Trophoblast cell (in vitro differentiated cells and primary cell): ENCODE data around the gene BCAS4.

Experiments used
- DNase-seq, 2 donors: peaks; one replicate each; pipeline ENCODE4 v3.0.0-alpha.2; 2016
- H2AFZ ChIP-seq: 2 replicates; pipeline ENCODE4 v1.6.1; 2013; ENCODE audit warnings: low read length, moderate library complexity, mild to moderate bottlenecking; ENCODE audit not compliant: insufficient read depth, poor library complexity
- H2AK5ac ChIP-seq: 2 replicates; pipeline ENCODE4 v1.6.1; 2013; ENCODE audit warnings: mild to moderate bottlenecking, low read length
- H2BK120ac ChIP-seq: 2 replicates; pipeline ENCODE4 v1.6.1; 2013; ENCODE audit warnings: low read length, mild to moderate bottlenecking, moderate library complexity; ENCODE audit not compliant: insufficient read depth, poor library complexity
- H2BK12ac ChIP-seq: 2 replicates; pipeline ENCODE4 v1.6.1; 2013; ENCODE audit warnings: mild to moderate bottlenecking, low read length, moderate library complexity
- H2BK5ac ChIP-seq: 2 replicates; pipeline ENCODE4 v1.6.1; 2013; ENCODE audit warnings: low read length, low read depth, moderate library complexity, mild to moderate bottlenecking; ENCODE audit not compliant: poor library complexity
- H3K14ac ChIP-seq: 2 replicates; pipeline ENCODE4 v1.6.1; 2013; ENCODE audit warnings: mild to moderate bottlenecking, low read length
- H3K18ac ChIP-seq: 2 replicates; pipeline ENCODE4 v1.6.1; 2013; ENCODE audit warnings: mild to moderate bottlenecking, low read length
- H3K23ac ChIP-seq: 2 replicates; pipeline ENCODE4 v1.6.1; 2013; ENCODE audit warnings: low read length
- H3K27ac ChIP-seq: 2 replicates; pipeline ENCODE4 v1.5.1; 2013; ENCODE audit warnings: low read depth, mild to moderate bottlenecking, inconsistent platforms, low read length, moderate library complexity
- H3K27me3 ChIP-seq: 2 replicates; pipeline ENCODE4 v1.6.1; 2013; ENCODE audit warnings: inconsistent platforms, mild to moderate bottlenecking, low read length, moderate library complexity; ENCODE audit not compliant: insufficient read depth
- H3K36me3 ChIP-seq, 2 experiments: 1 replicate in 1 of 2; 2 replicates in 1 of 2; pipeline ENCODE4 v1.6.1; 2013; ENCODE audit warnings: low read length in 2 of 2, mild to moderate bottlenecking in 2 of 2, moderate library complexity in 1 of 2; ENCODE audit not compliant: insufficient read depth in 2 of 2, control insufficient read depth in 1 of 2
- H3K4ac ChIP-seq: 2 replicates; pipeline ENCODE4 v1.6.1; 2013; ENCODE audit warnings: low read depth, mild to moderate bottlenecking, low read length, moderate library complexity
- H3K4me1 ChIP-seq, 2 experiments: 1 replicate in 1 of 2; 2 replicates in 1 of 2; pipeline ENCODE4 v1.6.1; 2013; ENCODE audit warnings: low read length in 2 of 2, mild to moderate bottlenecking in 2 of 2, moderate library complexity in 1 of 2; ENCODE audit not compliant: insufficient read depth in 2 of 2, control insufficient read depth in 1 of 2
- H3K4me2 ChIP-seq: 2 replicates; pipeline ENCODE4 v1.6.1; 2013; ENCODE audit warnings: inconsistent platforms, mild to moderate bottlenecking, low read length, moderate library complexity
- H3K4me3 ChIP-seq: 2 replicates; pipeline ENCODE4 v1.5.1; 2013; ENCODE audit warnings: mild to moderate bottlenecking, low read depth, low read length, inconsistent platforms
- H3K79me1 ChIP-seq: one replicate; pipeline ENCODE4 v1.6.1; 2013; ENCODE audit warnings: low read length
- H3K79me2 ChIP-seq: 2 replicates; pipeline ENCODE4 v1.6.1; 2013; ENCODE audit warnings: low read length, mild to moderate bottlenecking; ENCODE audit not compliant: control insufficient read depth, insufficient read depth, poor library complexity
- H3K9ac ChIP-seq: 2 replicates; pipeline ENCODE4 v1.6.1; 2013; ENCODE audit warnings: mild to moderate bottlenecking, low read length
- H3K9me3 ChIP-seq: 2 replicates; pipeline ENCODE4 v1.6.1; 2013; ENCODE audit warnings: low read depth, mild to moderate bottlenecking, control low read depth, inconsistent platforms, low read length; ENCODE audit not compliant: insufficient read depth
- H4K12ac ChIP-seq: 2 replicates; pipeline ENCODE4 v1.6.1; 2013; ENCODE audit warnings: low read depth, mild to moderate bottlenecking, low read length, moderate library complexity
- H4K8ac ChIP-seq: 2 replicates; pipeline ENCODE4 v1.6.1; 2013; ENCODE audit warnings: low read depth, mild to moderate bottlenecking, low read length, moderate library complexity
- H4K91ac ChIP-seq: one replicate; pipeline ENCODE4 v1.6.1; 2013; ENCODE audit warnings: low read depth, mild to moderate bottlenecking, low read length, moderate library complexity
- WGBS: extraction: QIAGEN DNeasy Blood & Tissue Kit; methylation state at CpG from one replicate; pipeline ENCODE4 v1.1.7; 2013; ENCODE audit warnings: missing lambda C conversion rate; ENCODE audit not compliant: insufficient read length, insufficient coverage; ENCODE audit errors: extremely low coverage; 5-methylcytosine and 5-hydroxymethylcytosine counted together

BCAS4 gene

DNA sequence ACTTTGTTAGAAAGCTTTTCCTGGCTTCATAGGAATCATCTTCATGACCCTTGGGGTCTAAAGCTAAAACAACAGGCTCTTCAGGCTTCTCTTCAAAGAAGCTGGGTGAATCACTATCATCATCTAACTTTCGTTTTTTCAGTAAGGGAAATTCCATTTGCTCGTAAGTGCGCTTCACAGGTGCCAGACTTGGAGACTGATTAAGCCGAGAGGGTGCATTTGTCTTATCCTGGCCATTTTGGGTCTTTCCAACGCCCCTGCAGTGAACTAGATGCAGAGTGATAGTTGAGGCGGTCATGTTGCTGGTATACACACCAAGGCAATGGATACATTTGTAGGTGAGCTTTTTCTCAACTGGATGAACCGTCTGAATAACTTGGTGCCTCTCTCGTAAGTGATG is 97.5 kb downstream of the BCAS4 start:
- DNase-seq: no peak
- H2AFZ ChIP-seq: no peak overlapping the region
- H3K4me2 ChIP-seq: no peak overlapping the region
- no peak overlapping the region for H3K4ac ChIP-seq
- no peak overlapping the region for H4K91ac ChIP-seq
- H3K23ac ChIP-seq: no peak overlapping the region
- H2AK5ac ChIP-seq: no peak overlapping the region
- no peak overlapping the region for H2BK12ac ChIP-seq
- H2BK120ac ChIP-seq: no peak overlapping the region
- H3K79me2 ChIP-seq: no peaks in the 10 kb centered on the region
- H3K79me1 ChIP-seq: no peaks in the 10 kb centered on the region
- H2BK5ac ChIP-seq: no peak overlapping the region
- no peak overlapping the region for H4K8ac ChIP-seq
- no peaks in the 10 kb centered on the region for H3K27me3 ChIP-seq
- no peak overlapping the region for H3K27ac ChIP-seq
- no peaks in the 10 kb centered on the region for H3K4me1 ChIP-seq
- no peak overlapping the region for H4K12ac ChIP-seq
- no peaks in the 10 kb centered on the region for H3K9me3 ChIP-seq
- H3K9ac ChIP-seq: no peak overlapping the region
- H3K36me3 ChIP-seq: peaks cover 31 to 61% of the 10 kb centered on the region in 2 experiments
- no peak overlapping the region for H3K18ac ChIP-seq
- no CpG with 5 or more reads among the region's 8 CpGs for WGBS
- H3K4me3 ChIP-seq: no peak overlapping the region
- no peak overlapping the region for H3K14ac ChIP-seq

GRCh38 chr20:50893620-50894019 is 98.8 kb downstream of the BCAS4 start:
- H3K36me3 ChIP-seq: peaks cover 31 to 69% of the 10 kb centered on the region in 2 experiments
- no peak overlapping the region for H3K9ac ChIP-seq

DNA sequence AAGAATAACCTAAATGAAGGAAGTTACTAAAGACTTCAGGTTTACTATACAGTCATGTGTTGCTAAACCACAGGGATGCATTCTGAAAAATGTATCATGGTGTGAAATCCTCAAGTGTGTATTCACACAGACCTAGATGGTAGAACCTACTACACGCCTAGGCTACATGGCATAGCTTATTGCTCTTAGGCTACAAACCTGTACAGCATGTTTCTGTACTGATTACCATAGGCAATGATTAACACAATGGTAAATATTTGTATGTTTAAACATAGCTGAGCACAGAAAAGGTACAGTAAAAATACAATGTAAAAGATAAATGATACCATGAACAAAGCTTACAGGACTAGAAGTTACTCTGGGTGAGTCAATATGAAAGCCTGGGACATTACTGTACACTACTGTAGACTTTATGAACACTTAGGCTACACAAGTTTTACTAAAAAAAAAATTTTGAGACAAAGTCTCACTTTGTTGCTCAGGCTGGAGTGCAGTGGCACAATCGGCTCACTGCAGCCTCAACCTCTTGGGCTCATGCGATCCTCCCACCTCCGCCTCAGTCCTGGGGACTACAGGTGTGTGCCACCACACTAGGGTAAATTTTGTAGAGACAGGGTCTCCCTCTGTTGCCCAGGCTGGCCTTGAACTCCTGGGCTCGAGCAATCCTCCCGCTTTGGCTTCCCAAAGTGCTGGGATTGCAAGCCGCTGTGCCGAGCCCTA is 100.4 kb downstream of the BCAS4 start:
- H2BK12ac ChIP-seq: no peak overlapping the region
- no CpG with 5 or more reads among the region's 8 CpGs for WGBS
- no peak overlapping the region for H3K27ac ChIP-seq
- H3K9me3 ChIP-seq: no peaks in the 10 kb centered on the region
- no peak overlapping the region for H2BK5ac ChIP-seq
- H2AFZ ChIP-seq: no peak overlapping the region
- H3K4ac ChIP-seq: no peak overlapping the region
- H3K4me2 ChIP-seq: no peak overlapping the region
- H4K91ac ChIP-seq: no peak overlapping the region
- H3K23ac ChIP-seq: no peak overlapping the region
- peaks cover 34 to 63% of the 10 kb centered on the region in 2 experiments for H3K36me3 ChIP-seq
- no peak for DNase-seq
- H2BK120ac ChIP-seq: no peak overlapping the region
- H4K12ac ChIP-seq: no peak overlapping the region
- H3K4me1 ChIP-seq: no peaks in the 10 kb centered on the region
- H3K18ac ChIP-seq: no peak overlapping the region
- H3K79me2 ChIP-seq: no peaks in the 10 kb centered on the region
- no peak overlapping the region for H4K8ac ChIP-seq
- H3K14ac ChIP-seq: no peak overlapping the region
- H3K4me3 ChIP-seq: no peak overlapping the region
- H3K79me1 ChIP-seq: no peaks in the 10 kb centered on the region
- H2AK5ac ChIP-seq: no peak overlapping the region
- H3K27me3 ChIP-seq: no peaks in the 10 kb centered on the region
- H3K9ac ChIP-seq: no peak overlapping the region

More at GRCh38 chr20:50893620-50894019, 98.8 kb downstream of the BCAS4 start:
- Histone ChIP-seq H3K79me2 (no peaks in the 10 kb centered on the region), H4K8ac (no peak overlapping the region), H2AK5ac (no peak overlapping the region), H3K14ac (no peak overlapping the region), H2BK5ac (no peak overlapping the region), H3K27ac (no peak overlapping the region), H3K79me1 (no peaks in the 10 kb centered on the region), H3K9me3 (no peaks in the 10 kb centered on the region), H4K12ac (no peak overlapping the region), H2BK12ac (no peak overlapping the region), H2AFZ (no peak overlapping the region), H3K27me3 (no peaks in the 10 kb centered on the region), H3K23ac (no peak overlapping the region), H4K91ac (no peak overlapping the region), H3K4me2 (no peak overlapping the region), H3K4ac (peak overlapping the region; percentile 6), H3K18ac (no peak overlapping the region), H3K4me1 (no peaks in the 10 kb centered on the region), H2BK120ac (no peak overlapping the region), H3K4me3 (no peak overlapping the region)
- no peak for DNase-seq
- WGBS: no CpG with 5 or more reads among the region's 7 CpGs

DNA sequence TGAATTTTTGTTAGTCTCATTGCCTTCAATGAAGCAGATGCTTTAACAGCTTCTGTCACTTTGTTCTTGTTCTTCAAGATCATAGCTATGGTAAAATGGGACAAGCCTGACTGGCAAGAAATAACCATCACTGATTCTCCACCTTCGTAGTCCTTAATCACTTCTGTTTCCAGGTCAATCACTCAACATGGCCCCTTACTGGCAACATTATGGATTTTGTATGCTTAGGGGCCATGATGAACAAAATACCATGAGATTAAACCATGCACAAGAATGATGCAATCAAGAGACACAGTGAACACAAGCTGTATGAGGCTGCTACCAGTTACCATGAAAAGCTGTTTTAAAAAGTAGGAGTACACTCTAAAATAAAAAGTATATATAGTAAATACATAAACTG is 103.6 kb downstream of the BCAS4 start:
- Histone ChIP-seq H3K4me1 (no peaks in the 10 kb centered on the region), H3K4me3 (no peak overlapping the region), H3K79me1 (no peaks in the 10 kb centered on the region), H3K9ac (no peak overlapping the region), H3K9me3 (no peaks in the 10 kb centered on the region), H4K12ac (no peak overlapping the region), H2BK5ac (no peak overlapping the region), H3K79me2 (no peaks in the 10 kb centered on the region), H3K27me3 (no peaks in the 10 kb centered on the region), H3K14ac (no peak overlapping the region), H2AK5ac (no peak overlapping the region), H2BK12ac (no peak overlapping the region), H3K36me3 (peaks cover 22 to 47% of the 10 kb centered on the region in 2 experiments), H4K91ac (no peak overlapping the region), H4K8ac (no peak overlapping the region), H3K18ac (no peak overlapping the region), H3K27ac (no peak overlapping the region), H2AFZ (no peak overlapping the region), H2BK120ac (no peak overlapping the region), H3K4ac (peak overlapping the region; percentile 70), H3K23ac (no peak overlapping the region), H3K4me2 (no peak overlapping the region)
- WGBS: no CpG with 5 or more reads among the region's 1 CpG
- no peak for DNase-seq
